Left lobe of liver (tissue), 2 donors: Measurements from ENCODE around the gene HTR6. TPM values are rescaled to one million over a fixed set of nuclear protein-coding genes. Genes with fewer than 3 reads are reported as not detected.
"Not testable (repeated sequence)": the region's sequence is repeated elsewhere in the genome, so short reads cannot be mapped to it uniquely, and the experiment has no call there.

Source experiments
- ATAC-seq: fragments of 200-7000 bp; cut with Tn5 transposase; one replicate; pipeline ENCODE4 v1.9.1; 2020; ENCODE audit warnings: mild to moderate bottlenecking, moderate library complexity
- DNase-seq: peaks from one replicate; pipeline ENCODE4 v3.0.0-alpha.2; 2020; ENCODE audit warnings: low spot score
- total RNA-seq: library from RNA; stranded (reverse); gene quantifications from one replicate; pipeline ENCODE4 v1.2.1, GENCODE V29; 2021
- donor health status: DM: no; HTN: no; CAD: no; lungs with moderate emphysema.
- donor health status: DM: no; HTN: yes; CAD: no.

The HTR6 gene
- total RNA-seq, result not detected

GRCh38 chr1:19664453-19665185 is at the start of gene HTR6:
Gene HTR6 (plus strand): TSS chr1:19664875. CDS start chr1:19665754, 879 bp downstream.
- DNase-seq (no peak), ATAC-seq (no peak)

GRCh38 chr1:19615438-19615837 is 49.2 kb upstream of the HTR6 start:
- DNase-seq (no peak), ATAC-seq (no peak)

GRCh38 chr1:19616489-19616888 is 48.2 kb upstream of the HTR6 start:
- DNase-seq (no peak), ATAC-seq (no peak)

- ATAC-seq (no peak), DNase-seq (no peak)
Observed at GRCh38 chr1:19617376-19617775, 47.3 kb upstream of the HTR6 start.

GRCh38 chr1:19618428-19618827 is 46.2 kb upstream of the HTR6 start:
- DNase-seq (no peak), ATAC-seq (no peak)

- no peak for DNase-seq
- peak; percentile 54 for ATAC-seq
Observed at GRCh38 chr1:19619697-19620384, 44.8 kb upstream of the HTR6 start.

GRCh38 chr1:19620786-19621185 is 43.9 kb upstream of the HTR6 start:
- ATAC-seq, result no peak
- no peak for DNase-seq

- DNase-seq (no peak), ATAC-seq (no peak)
Observed at GRCh38 chr1:19621274-19621950, 43.3 kb upstream of the HTR6 start.

- no peak for DNase-seq
- no peak for ATAC-seq
Observed at GRCh38 chr1:19622204-19622603, 42.5 kb upstream of the HTR6 start.

GRCh38 chr1:19623523-19623922 is 41.2 kb upstream of the HTR6 start:
- peak; percentile 48 for ATAC-seq
- no peak for DNase-seq

- no peak for ATAC-seq
- DNase-seq, result no peak
Observed at GRCh38 chr1:19625291-19625937, 39.3 kb upstream of the HTR6 start.

GRCh38 chr1:19628879-19629278 is 35.8 kb upstream of the HTR6 start:
- no peak for ATAC-seq

GRCh38 chr1:19629357-19629756 is 35.3 kb upstream of the HTR6 start:
- ATAC-seq (no peak), DNase-seq (no peak)

More at GRCh38 chr1:19628879-19629278, 35.8 kb upstream of the HTR6 start:
- DNase-seq, result no peak

- not testable (repeated sequence) for DNase-seq, ATAC-seq
Observed at GRCh38 chr1:19630192-19630591, 34.5 kb upstream of the HTR6 start.

- DNase-seq, result no peak
- no peak for ATAC-seq
Observed at GRCh38 chr1:19630720-19631395, 33.8 kb upstream of the HTR6 start.

- ATAC-seq, result no peak
- DNase-seq, result no peak
Observed at GRCh38 chr1:19632211-19632610, 32.5 kb upstream of the HTR6 start.

GRCh38 chr1:19633106-19633505 is 31.6 kb upstream of the HTR6 start:
- ATAC-seq, result no peak

GRCh38 chr1:19635064-19635463 is 29.6 kb upstream of the HTR6 start:
- not testable (repeated sequence) for DNase-seq, ATAC-seq

More at GRCh38 chr1:19633106-19633505, 31.6 kb upstream of the HTR6 start:
- no peak for DNase-seq

- ATAC-seq (no peak), DNase-seq (no peak)
Observed at GRCh38 chr1:19635646-19636045, 29.0 kb upstream of the HTR6 start.

GRCh38 chr1:19636065-19636464 is 28.6 kb upstream of the HTR6 start:
- DNase-seq, result no peak
- no peak for ATAC-seq

GRCh38 chr1:19636749-19637148 is 27.9 kb upstream of the HTR6 start:
- not testable (repeated sequence) for DNase-seq, ATAC-seq
